NCI-H2196 treated with DMSO at 0.1 percent for 48 hours (cell line): ENCODE measurements around the gene PPP2R3A.

Experiments
- DNase-seq: peaks from one replicate; lab custom pipeline; 2025; ENCODE audit not compliant: unreplicated experiment; lab: John Stamatoyannopoulos, UW

PPP2R3A gene

DNA sequence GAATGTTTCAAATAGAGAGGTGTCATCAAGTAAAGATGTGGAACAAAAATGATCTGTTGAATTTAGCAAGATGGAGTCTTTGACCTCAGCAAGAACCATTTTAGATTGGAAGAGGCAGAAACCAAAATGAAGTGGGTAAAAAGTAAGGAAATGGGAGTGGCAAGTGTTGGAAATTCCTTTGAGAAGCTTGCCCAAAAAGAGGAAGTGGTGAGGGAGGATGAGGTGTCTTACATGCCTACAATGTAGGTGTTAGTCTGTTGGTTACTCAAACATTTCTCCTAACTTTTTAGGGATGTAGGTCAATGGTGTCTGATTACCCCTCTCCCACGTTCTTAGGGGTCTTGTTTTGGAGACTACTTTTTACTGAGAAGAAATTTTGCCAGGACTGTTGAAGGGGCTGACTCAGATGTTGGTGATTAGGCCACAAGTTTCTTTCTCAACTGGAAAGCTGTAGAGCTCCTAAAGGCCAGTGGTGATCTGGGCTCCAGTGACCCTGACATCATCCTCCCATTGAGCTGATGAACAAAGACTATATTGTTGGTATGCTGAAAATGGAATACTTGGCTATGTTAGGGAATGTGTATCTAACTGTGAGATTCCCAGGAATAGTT, 5.1 kb downstream of the PPP2R3A start:
- no peak for DNase-seq

DNA sequence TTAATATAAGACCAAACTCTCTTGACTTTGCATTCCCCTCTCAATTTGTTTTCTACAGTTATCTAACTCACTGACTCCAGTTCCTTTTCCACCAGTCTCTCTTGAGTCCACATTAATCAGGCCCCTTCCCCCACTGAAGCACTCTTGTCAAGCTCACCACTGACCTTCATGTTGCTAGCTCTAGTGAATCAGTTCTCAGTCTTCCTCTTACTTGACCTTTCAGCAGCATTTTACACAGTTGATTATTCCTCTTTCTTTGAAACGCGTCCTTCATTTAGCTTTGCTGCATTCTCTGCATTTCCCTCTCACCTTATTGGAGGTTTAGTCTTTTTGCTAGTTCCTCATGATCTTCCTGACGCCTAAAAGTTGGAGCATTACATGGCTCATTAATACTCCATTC, 8.3 kb downstream of the PPP2R3A start:
- DNase-seq: no peak

- DNase-seq: no peak
These were observed 9.5 kb downstream of the PPP2R3A start for GRCh38 chr3:135975053-135975452.

DNA sequence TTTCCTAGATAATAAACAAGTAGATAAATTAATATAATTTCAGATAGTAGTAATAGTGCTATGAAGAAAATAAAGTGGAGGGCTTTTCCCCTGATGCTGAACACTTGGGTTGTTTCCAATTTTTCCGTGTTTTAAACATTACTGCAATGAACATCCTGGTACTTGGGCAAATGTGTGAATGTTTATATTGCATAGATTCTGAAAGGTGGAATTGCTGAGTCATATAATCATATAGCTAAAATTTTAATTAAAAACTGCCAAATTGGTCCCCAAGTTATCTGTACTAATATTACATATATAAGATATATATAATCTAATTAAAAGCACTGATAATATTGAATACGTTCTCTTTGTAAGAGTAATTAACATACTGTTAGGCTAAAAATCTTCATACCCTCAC, 10.0 kb downstream of the PPP2R3A start:
- DNase-seq: no peak

DNA sequence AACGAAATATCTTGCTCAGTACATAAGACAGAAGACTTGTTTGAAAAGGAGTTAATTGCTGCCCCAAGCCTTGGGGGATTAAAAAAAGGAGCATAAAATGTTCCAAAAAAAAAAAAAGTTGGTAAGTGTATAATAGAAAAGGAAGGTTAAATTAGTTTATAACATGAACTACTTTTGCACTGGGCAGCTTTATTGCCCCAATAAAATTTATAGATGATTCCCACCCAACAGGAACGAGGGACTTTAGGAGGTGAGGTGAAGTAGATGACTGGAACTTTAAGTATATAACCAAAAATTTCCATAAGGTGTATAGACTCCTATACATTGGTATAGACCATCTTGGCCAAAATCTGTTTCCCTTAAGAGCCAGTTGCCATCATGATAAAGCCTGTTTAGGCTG, 14.8 kb downstream of the PPP2R3A start:
- DNase-seq: no peak

GRCh38 chr3:135981701-135982403, 16.3 kb downstream of the PPP2R3A start:
- no peak for DNase-seq

GRCh38 chr3:135982404-135982761, 16.9 kb downstream of the PPP2R3A start:
- DNase-seq: no peak

GRCh38 chr3:135982922-135983581, 17.5 kb downstream of the PPP2R3A start:
- no peak for DNase-seq

DNA sequence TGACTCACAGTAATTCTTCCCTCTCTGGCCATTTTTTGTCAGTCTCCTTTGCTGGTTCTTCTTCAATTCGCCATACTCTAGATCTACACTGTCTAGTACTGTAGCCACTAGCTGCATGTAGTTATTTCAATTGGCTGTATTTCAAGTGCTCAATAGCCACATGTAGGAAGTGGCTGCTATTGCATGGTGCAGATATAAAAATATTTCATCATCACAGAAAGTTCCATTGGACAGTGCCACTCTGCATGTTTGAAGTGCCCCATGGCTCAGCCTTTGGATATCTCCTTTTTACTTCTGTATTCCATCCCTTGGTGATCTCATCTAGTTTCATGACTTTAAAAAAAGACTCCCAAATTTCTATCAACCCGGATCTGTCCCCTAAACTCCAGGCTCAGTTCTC, 22.1 kb downstream of the PPP2R3A start:
- DNase-seq: no peak

DNA sequence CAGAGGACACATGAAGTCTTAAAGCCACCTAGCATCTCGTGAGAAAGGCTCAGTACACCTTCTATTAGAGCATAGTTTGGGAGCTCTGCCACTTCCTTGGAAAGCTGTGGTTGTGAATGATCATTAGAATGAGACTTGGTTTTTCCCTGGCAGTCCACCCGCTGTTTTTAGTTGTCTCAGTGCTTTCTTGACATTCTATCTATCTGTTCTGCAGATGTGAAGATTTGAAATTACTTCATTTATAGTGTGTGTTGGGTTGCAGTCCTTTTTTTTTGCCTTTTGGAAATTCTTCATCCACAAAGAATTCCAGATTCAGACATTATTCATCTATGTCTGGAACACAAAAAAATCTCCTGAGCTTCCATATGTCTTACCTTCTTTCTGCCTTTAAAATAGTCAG, 23.7 kb downstream of the PPP2R3A start:
- no peak for DNase-seq

DNA sequence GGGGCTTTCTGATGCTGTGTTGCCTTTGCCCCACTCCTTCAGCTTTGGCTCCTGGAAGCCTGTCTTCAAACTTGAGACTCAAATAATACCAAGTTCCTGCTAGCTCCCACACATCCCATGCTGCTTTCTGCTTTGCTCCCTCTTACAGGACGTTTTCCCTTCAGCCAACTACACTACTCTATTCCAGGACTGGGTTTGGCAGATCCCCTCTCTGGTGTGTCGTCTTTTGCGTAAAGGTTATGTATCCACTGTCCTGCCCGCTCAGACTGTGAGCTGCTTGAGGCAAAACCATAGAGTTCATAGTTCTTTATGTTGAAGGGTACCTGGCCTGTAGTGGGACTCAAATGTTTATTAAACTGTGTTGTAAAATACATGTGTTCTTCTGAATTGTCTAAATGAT, 25.4 kb downstream of the PPP2R3A start:
- no peak for DNase-seq

DNA sequence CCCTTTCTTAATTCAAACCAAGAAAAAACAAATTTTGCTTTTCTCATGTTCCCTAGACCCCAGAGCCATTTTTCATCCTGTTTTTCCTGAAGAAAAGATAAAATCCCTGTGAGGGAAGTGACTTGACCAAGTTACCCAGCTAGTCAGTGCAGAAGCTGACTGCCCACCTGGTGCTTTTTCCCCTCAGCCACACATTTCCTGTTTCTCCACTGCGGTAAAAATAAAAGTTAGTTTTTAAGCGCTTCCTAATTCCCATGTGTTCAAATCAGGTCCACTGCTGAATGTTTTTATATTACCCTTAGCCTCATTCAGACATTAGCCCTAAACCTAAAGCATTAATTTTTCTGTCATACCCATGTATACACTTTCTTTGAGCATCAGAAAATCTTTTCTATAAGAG, 26.1 kb downstream of the PPP2R3A start:
- DNase-seq: no peak

GRCh38 chr3:135992072-135992471, 26.5 kb downstream of the PPP2R3A start:
- DNase-seq: no peak

- DNase-seq: no peak
These were observed 29.3 kb downstream of the PPP2R3A start for GRCh38 chr3:135994708-135995337.

DNA sequence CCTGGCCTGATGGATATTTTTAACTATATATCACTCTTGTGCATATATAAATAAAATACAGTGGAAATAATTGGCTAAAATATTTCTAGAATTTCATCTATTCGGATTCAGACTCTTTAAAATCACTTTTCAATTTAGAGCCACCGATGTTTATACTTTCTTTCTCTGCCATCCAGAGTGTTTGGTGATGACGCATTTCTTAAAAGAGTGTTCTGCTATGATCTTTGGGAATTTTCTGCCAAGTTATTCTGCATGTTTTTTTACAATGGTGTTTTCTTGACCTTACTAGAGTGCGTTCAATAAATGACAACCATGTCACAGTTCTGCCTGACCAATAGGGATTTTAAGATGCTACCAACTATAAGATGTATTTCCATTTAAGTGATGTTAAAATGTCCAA, 30.2 kb downstream of the PPP2R3A start:
- no peak for DNase-seq

DNA sequence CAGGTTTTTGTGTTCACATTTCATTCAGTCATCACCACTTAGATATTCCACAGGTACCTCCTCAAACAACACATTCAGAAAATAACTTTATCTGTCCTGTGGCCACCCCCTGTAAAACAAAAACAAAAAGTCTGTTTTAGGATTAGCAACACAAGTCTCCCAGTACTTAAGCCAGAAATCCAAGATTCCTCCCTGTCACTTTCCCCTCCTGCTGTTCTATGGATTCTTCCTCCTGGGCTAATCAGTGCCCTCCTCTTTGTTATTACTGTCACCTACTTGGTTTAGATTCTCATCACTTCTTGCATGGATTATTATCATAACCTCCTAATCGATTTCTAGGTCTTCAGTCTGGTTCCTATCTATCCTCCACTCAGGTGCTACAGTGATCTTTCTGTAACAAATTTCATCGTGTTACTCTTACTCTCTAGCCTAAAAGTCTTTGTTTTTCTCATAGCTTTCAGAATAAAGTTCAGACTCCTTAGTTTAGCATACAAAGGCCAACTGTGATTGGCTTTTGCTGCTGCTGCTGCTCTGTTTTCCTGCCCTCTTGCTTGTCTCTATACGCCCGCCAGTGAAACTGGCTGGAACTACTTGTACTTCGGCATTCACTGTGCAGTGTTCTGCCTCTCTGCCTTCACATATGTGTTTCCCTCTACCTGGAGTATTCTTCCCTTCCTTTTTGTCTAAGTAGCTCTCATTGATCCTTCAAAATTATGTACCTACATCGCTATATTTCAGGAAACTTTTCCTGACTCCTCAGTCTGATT, 32.2 kb downstream of the PPP2R3A start:
- DNase-seq: no peak

DNA sequence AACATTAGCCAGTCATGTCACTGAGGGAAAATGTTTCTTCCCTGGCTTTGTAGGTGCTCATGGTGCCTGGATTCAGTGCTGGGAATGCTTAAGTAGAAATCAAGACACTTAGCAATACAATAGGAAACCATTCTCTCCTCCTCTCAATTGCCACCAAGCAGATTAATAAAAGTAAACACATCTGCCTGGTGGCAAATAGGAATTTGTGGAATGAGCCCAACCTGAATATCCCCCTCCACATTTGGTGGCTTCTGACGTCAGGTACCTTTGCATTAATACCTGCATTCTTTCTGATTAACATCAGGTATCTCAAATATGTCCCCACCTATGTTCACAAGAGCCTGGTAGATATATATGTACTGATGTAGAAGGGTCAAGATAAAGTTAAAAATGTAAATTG, 42.7 kb downstream of the PPP2R3A start:
- DNase-seq: no peak

DNA sequence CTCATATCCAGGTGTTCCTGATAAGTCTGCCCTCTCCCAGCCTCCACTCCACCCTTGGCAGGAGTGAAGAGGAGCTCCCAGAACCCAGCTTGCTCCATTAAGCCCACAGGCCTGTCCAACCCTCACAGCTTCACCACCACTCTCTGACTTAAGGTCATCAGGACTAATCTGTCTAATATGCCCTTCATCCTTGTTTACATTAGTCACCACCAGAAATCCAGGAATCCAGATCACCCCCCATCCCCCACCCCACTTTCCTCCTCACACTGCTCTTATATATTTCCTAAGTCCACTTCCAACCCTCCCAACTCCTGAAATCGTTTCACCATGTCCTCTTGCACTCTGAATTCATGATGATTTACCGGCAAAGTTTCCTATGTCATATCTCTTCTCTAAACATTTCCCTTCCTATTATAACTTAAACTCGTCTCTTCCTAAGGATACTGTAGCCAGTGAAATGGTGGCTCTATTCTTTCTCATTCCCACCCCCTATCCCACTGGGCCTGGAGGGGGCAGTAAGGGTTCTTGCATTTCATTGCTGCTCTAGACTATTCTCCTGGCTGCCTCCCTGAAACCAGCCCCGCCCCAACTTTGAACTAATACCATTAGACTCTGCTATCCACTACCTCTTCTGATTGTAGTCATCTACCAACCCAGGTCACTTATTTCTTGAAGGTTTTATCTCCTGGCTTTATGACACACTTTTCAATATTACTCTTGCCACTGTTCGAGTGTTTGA, 43.4 kb downstream of the PPP2R3A start:
- DNase-seq: no peak

DNA sequence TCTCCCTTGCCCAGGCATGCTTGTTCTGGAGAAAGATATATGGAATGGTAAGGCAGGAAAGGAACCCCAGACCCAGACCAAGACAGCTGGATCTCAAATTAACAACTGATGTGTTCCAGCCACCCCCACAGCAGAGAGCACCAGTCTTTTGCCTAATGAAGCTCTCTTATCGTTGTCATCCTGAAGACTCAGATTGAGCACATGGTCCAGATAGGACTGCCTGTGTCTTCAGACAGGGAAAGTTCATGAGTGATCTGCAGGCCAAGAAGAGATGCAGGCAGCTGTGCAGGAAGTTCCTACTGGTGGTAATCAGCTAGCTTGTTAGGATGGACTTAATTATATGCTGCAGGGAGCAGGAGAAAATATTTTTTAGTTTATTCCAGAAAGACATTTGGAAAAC, 53.3 kb downstream of the PPP2R3A start:
- DNase-seq: no peak

GRCh38 chr3:136021803-136022202, 56.3 kb downstream of the PPP2R3A start:
- no peak for DNase-seq
